Activated naive CD4-positive, alpha-beta T cell (primary cell): Measurements from ENCODE around the gene SBNO2.

Experiments used
- DNase-seq, 4 experiments: peaks; one replicate each; lab custom pipeline; 2025; lab: John Stamatoyannopoulos, UW

Gene SBNO2

DNA sequence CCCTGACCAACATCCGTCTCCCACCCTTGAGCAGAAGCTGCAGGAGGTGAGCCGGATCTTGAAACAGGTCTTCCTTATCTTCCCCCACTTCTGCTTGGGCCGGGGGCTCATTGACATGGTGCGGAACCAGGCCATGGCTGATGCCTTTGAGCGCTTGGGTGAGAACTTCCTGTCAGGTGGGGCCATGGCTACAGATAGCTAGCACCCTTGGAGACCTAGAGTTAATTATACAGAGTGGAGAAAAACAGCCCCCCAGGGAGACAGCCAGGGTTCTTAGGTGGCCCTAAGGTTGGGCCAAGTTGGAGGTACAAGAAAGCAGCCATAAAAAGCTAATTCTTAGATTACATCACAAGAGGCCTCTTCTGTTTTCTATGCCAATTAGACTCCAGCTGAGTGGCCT, 116.0 kb downstream of the SBNO2 start:
- DNase-seq, result no peak
